Measurements from ENCODE around the gene SMIM5.

The SMIM5 gene

GRCh38 chr17:75595284-75595919 is 37.8 kb upstream of the SMIM5 start:
- no peak for DNase-seq (ENCODE audit: low read depth)
- TF ChIP-seq, protein P1, sequence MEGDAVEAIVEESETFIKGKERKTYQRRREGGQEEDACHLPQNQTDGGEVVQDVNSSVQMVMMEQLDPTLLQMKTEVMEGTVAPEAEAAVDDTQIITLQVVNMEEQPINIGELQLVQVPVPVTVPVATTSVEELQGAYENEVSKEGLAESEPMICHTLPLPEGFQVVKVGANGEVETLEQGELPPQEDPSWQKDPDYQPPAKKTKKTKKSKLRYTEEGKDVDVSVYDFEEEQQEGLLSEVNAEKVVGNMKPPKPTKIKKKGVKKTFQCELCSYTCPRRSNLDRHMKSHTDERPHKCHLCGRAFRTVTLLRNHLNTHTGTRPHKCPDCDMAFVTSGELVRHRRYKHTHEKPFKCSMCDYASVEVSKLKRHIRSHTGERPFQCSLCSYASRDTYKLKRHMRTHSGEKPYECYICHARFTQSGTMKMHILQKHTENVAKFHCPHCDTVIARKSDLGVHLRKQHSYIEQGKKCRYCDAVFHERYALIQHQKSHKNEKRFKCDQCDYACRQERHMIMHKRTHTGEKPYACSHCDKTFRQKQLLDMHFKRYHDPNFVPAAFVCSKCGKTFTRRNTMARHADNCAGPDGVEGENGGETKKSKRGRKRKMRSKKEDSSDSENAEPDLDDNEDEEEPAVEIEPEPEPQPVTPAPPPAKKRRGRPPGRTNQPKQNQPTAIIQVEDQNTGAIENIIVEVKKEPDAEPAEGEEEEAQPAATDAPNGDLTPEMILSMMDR (conservative IDR thresholded peaks at IDR 0.05; ENCODE audit: low read depth, low read length): no peak
- no peak overlapping the region for H3K4me3 ChIP-seq (ENCODE audit: low read depth, low read length)

GRCh38 chr17:75595920-75596313 is 37.3 kb upstream of the SMIM5 start:
- H3K4me3 ChIP-seq (ENCODE audit: low read depth, low read length): no peak overlapping the region
- DNase-seq (ENCODE audit: low read depth): no peak

DNA sequence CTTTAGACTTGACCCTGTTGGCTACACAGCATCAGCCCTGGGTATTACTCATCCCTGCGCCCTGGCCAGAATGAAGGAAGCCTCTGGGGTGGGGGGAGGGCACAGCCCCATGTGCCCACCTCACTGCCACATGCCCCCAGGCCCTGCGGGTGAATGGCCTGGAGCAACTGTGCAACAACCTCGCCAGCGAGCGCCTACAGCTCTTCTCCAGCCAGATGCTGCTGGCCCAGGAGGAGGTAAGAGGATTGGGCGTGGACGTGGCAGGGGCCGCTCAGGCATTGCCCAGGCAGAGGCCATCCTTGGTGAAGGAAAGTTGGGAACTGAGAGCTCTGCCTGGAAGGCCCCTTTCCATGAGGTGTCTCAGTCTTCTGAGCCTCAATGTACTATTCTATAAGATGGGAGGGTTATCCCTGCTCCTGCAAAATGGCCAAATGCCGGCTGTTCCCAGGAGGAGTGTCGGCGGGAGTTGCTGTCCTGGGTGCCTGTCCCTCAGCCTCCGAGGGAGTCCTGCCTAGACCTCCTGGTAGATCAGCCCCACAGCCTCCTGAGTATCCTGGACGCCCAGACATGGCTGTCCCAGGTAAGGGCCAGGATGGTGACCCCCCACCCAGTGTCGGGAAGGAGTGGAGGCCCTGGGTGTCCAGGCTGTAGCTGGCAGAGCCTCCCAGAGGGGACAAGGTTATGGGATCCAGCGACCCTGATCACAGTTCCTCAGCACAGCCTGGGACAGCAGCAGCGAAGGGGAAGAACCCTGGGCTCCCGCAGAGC is 36.7 kb upstream of the SMIM5 start:
- DNase-seq (ENCODE audit: low read depth): no peak
- TF ChIP-seq, protein P1 (conservative IDR thresholded peaks at IDR 0.05; ENCODE audit: low read depth, low read length): no peak
- H3K4me3 ChIP-seq (ENCODE audit: low read depth, low read length): no peak overlapping the region

More at GRCh38 chr17:75595920-75596313, 37.3 kb upstream of the SMIM5 start:
- TF ChIP-seq, protein P1 (conservative IDR thresholded peaks at IDR 0.05; ENCODE audit: low read depth, low read length): no peak

DNA sequence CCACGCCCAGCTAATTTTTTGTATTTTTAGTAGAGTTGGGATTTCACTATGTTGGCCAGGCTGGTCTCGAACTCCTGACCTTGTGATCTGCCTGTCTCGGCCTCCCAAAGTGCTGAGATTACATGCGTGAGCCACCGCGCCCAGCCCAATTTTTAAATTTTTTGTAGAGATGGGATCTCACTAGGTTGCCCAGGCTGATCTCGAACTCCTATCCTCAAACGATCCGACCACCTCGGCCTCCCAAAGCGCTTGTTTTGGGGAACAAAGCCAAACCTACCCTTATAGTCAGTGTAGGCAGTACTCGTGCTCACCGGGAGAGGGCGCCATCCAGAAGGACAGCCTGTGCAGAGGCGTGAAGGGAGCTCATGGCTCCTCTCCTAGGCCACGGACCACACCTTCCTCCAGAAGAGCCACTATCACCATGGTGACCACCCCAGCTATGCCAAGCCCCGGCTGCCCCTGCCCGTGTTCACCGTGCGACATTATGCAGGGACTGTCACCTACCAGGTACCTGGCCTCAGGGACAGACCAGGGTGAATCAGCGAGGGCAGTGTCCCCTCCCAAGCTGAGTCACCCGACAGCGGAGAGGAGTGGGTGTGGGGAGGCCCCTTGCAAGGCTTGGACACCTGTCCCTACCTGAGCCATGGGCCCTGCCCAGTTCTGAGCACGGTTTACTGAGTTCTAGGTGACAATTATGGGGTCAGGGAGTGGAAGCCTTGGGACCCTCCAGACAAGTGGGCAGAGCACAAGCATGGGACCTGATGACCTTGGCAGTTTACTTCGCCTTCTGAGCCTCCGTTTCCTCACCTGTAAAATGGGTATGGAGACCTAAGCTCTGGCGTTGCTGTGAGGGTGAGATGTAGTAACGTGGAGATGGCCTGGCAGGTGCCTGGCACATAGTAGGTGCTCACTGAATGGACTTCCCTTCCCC is 31.9 kb upstream of the SMIM5 start:
- H3K4me3 ChIP-seq (ENCODE audit: low read depth, low read length): no peak overlapping the region
- TF ChIP-seq, protein P1 (conservative IDR thresholded peaks at IDR 0.05; ENCODE audit: low read depth, low read length): peak; percentile 85

DNA sequence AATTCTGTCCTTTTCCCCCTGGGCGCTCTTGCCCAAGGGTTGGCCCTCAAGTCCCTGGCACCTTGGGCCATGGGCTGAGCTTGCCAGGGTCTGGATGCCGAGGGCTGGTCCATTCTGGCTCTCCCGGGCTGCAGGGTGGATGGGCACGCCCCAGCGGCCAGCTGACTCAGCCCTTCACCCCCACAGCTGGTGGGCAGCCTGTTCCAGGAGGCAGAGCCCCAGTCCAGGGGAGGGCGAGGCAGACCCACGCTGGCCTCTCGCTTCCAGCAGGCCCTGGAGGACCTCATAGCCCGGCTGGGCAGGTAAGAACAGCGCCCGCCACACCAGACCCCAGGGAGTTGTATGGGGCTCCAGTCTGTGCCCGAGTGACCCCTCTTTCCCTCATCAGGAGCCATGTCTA is 30.6 kb upstream of the SMIM5 start:
- DNase-seq (ENCODE audit: low read depth): no peak
- TF ChIP-seq, protein P1 (conservative IDR thresholded peaks at IDR 0.05; ENCODE audit: low read depth, low read length): no peak
- no peak overlapping the region for H3K4me3 ChIP-seq (ENCODE audit: low read depth, low read length)

More for the DNA sequence above, 31.9 kb upstream of the SMIM5 start:
- DNase-seq (ENCODE audit: low read depth): peak; percentile 52

GRCh38 chr17:75603123-75603522 is 30.1 kb upstream of the SMIM5 start:
- DNase-seq (ENCODE audit: low read depth): no peak
- H3K4me3 ChIP-seq (ENCODE audit: low read depth, low read length): no peak overlapping the region
- TF ChIP-seq, protein P1 (conservative IDR thresholded peaks at IDR 0.05; ENCODE audit: low read depth, low read length): no peak
